ENCODE measurements around the gene C2CD3. TPM values are rescaled to one million over a fixed set of nuclear protein-coding genes. Genes with fewer than 3 reads are reported as not detected.

The C2CD3 gene
- total and polyA plus RNA-seq, 9 of the 15 experiments (the other 6 are each of a cell fraction or from before 2014, with no cell fraction given) = 4.4 to 20.2 (median 15.4) TPM

- Histone ChIP-seq H4K20me1 (replicated peaks; ENCODE audit: control insufficient read depth, insufficient read depth, low read length) (no peaks in the 10 kb centered on the region; the same call in 1 of the 2 replicates), H3K27me3 (ENCODE audit: control insufficient read depth in 2 of 2, insufficient read depth in 2 of 2, low read length in 2 of 2) (no peaks in the 10 kb centered on the region), H3K79me2 (ENCODE audit: control insufficient read depth, insufficient read depth, low read length) (peaks cover 45% of the 10 kb centered on the region), H3K4me3 (peak overlapping the region; percentile 67), H3K36me3 (ENCODE audit: control insufficient read depth, insufficient read depth, low read length) (peaks cover 53% of the 10 kb centered on the region), H3K9me3 (replicated peaks; ENCODE audit: control insufficient read depth, insufficient read depth, low read depth, low read length) (no peaks in the 10 kb centered on the region), H2AFZ (ENCODE audit: low read depth, low read length) (no peak overlapping the region), H3K4me2 (ENCODE audit: insufficient read depth, low read length) (peak overlapping the region; percentile 98), H3K9ac (ENCODE audit: insufficient read depth in 1 of 2, low read depth in 2 of 2, low read length in 2 of 2) (peak overlapping the region; percentile 85 to 96; a peak in 3 of 4 replicates), H3K9me1 (ENCODE audit: control insufficient read depth, insufficient read depth, low read length) (peaks cover 3% of the 10 kb centered on the region), H3K4me1 (replicated peaks in 1 of 2; ENCODE audit: control insufficient read depth in 2 of 2, insufficient read depth in 2 of 2, low read length in 2 of 2) (peaks cover 41 to 62% of the 10 kb centered on the region in 2 experiments), H3K27ac (ENCODE audit: extremely low read depth, low read depth, low read length) (peak overlapping the region; percentile 99)
- 7% methylated on average over 13 of the region's 13 CpGs for WGBS (ENCODE audit: insufficient coverage, low coverage, missing lambda C conversion rate)
- DNase-seq (ENCODE audit: extremely low read depth in 1 of 4, low spot score in 3 of 4) (peak in 1 of 4 experiments; percentile 30), ATAC-seq (no peak), FAIRE-seq (no peak)
- intact Hi-C loops (cut with micrococcal nuclease) (loop anchor here (5.0 kb wide), 1 partner anchor 191 kb away; the partner anchor contains the start of genes C2CD3 and PPME1), in situ Hi-C loops (cut with MboI) (no loop called here)
- ChIA-PET CTCF (ENCODE audit: low intra/inter-chr PET ratio) (no interaction called here), POLR2A (interaction anchor here (0.6 to 5.8 kb wide), 13 partner anchors 10 to 377 kb away, joined by 3 to 54 read pairs (median 6); no protein-coding TSS in a partner anchor)
- no TSS peak for BruUV-seq (replicated peaks)
- TF ChIP-seq SMARCC2 (IDR thresholded peaks at IDR 0.05; ENCODE audit: low read depth) = no peak
- no peak for TF ChIP-seq PTBP1 (IDR thresholded peaks at IDR 0.05; ENCODE audit: low read depth, low read length)
- TF ChIP-seq OTX1 (CRISPR knock-in tag; IDR thresholded peaks at IDR 0.05) = no peak
- TF ChIP-seq ETS2 (tag; IDR thresholded peaks at IDR 0.05; ENCODE audit: borderline replicate concordance, poor library complexity, severe bottlenecking) = no peak
- no peak for TF ChIP-seq BCL6 (CRISPR knock-in tag; IDR thresholded peaks at IDR 0.05)
- no peak for TF ChIP-seq TOE1 (IDR thresholded peaks at IDR 0.05; ENCODE audit: borderline replicate concordance)
- TF ChIP-seq TOE1 (CRISPR knock-in tag; IDR thresholded peaks at IDR 0.05; ENCODE audit: borderline replicate concordance, low read depth) = no peak
- no peak for TF ChIP-seq ZNF41 (CRISPR knock-in tag; conservative IDR thresholded peaks at IDR 0.05)
- TF ChIP-seq ZKSCAN1 (IDR thresholded peaks at IDR 0.05; ENCODE audit: low read depth, low read length) = peak; percentile 91
- TF ChIP-seq ZNF143 (CRISPR knock-in tag; IDR thresholded peaks at IDR 0.05) = no peak
- peak; percentile 3; the same call in 1 of the 2 replicates for TF ChIP-seq ZBTB7A (IDR thresholded peaks at IDR 0.05; ENCODE audit: borderline replicate concordance, control insufficient read depth, low read depth, low read length)
- peak; percentile 43; the same call in 1 of the 2 replicates for TF ChIP-seq ZBTB43 (CRISPR knock-in tag; IDR thresholded peaks at IDR 0.05)
- 0 out of 2 replicates have a peak, but pooled peaks have one; percentile 64 for TF ChIP-seq FOXK1 (CRISPR knock-in tag; IDR thresholded peaks at IDR 0.05; ENCODE audit: borderline replicate concordance)
- no peak for TF ChIP-seq IFI16 (CRISPR knock-in tag; IDR thresholded peaks at IDR 0.05)
- TF ChIP-seq IRF2 (CRISPR knock-in tag; IDR thresholded peaks at IDR 0.05) = no peak
- TF ChIP-seq SNIP1 (IDR thresholded peaks at IDR 0.05; ENCODE audit: low read depth) = no peak
- no peak for TF ChIP-seq ATF7 (IDR thresholded peaks at IDR 0.05)
- TF ChIP-seq BHLHE40 (IDR thresholded peaks at IDR 0.05; ENCODE audit: low read length) = no peak
- TF ChIP-seq ZBTB33 (CRISPR knock-in tag; IDR thresholded peaks at IDR 0.05) = 0 out of 2 replicates have a peak, but pooled peaks have one; percentile 13
- TF ChIP-seq RBBP5 (IDR thresholded peaks at IDR 0.05; ENCODE audit: borderline replicate concordance, insufficient read depth, low read length, poor library complexity, severe bottlenecking) = peak; percentile 11
Measured at GRCh38 chr11:73981051-73981805, 189.6 kb downstream of the C2CD3 start.
